ENCODE results near the gene PLA2G6.

The PLA2G6 gene

DNA sequence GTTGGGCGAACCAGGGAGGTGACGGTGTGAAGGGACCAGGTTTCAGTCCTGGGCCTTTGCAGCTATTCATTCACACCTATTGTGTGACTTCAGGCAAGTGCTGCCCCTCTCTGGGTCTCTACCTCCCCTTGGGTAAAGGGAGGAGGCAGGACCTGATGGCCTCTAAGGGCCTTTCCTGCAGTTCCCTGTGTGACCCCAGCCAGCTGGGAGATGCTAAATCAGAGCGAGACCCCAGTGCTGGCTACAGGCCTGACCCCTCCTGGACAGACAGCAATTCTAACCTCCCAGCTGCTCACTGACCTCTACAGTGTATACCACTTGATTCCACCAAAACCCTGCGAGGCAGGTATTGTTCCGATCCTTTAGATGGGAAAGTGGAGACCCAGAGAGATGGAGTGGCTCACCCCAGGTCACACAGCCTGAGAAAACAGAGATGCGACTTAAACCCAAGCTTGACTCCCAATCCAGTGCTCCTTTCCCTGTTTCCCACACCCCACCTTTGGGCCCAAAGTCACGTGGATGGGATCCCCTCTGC is 26.3 kb upstream of the PLA2G6 start:
- Histone ChIP-seq H3K4me2 (ENCODE audit: low read depth, low read length, poor library complexity, severe bottlenecking) (no peak overlapping the region), H3K36me3 (ENCODE audit: insufficient read depth, low read length) (no peaks in the 10 kb centered on the region), H3K9ac (ENCODE audit: low read depth, low read length, poor library complexity, severe bottlenecking) (no peak overlapping the region), H3K9me2 (replicated peaks; ENCODE audit: low read depth, low read length) (no peaks in the 10 kb centered on the region), H2AFZ (ENCODE audit: low read length) (no peak overlapping the region), H3K4me1 (ENCODE audit: insufficient read depth, low read length, poor library complexity, severe bottlenecking) (peaks cover 26% of the 10 kb centered on the region), H4K20me1 (ENCODE audit: insufficient read depth, low read length, poor library complexity, severe bottlenecking) (no peaks in the 10 kb centered on the region), H3K4me3 (ENCODE audit: low read length, poor library complexity, severe bottlenecking) (no peak overlapping the region), H3K9me3 (ENCODE audit: insufficient read depth, low read depth, low read length) (no peaks in the 10 kb centered on the region), H3K27me3 (ENCODE audit: insufficient read depth, low read length, poor library complexity, severe bottlenecking) (no peaks in the 10 kb centered on the region), H3F3A (ENCODE audit: low read depth) (no peaks in the 10 kb centered on the region), H3K79me2 (ENCODE audit: insufficient read depth, low read length) (no peaks in the 10 kb centered on the region)
- TF ChIP-seq, protein P1, sequence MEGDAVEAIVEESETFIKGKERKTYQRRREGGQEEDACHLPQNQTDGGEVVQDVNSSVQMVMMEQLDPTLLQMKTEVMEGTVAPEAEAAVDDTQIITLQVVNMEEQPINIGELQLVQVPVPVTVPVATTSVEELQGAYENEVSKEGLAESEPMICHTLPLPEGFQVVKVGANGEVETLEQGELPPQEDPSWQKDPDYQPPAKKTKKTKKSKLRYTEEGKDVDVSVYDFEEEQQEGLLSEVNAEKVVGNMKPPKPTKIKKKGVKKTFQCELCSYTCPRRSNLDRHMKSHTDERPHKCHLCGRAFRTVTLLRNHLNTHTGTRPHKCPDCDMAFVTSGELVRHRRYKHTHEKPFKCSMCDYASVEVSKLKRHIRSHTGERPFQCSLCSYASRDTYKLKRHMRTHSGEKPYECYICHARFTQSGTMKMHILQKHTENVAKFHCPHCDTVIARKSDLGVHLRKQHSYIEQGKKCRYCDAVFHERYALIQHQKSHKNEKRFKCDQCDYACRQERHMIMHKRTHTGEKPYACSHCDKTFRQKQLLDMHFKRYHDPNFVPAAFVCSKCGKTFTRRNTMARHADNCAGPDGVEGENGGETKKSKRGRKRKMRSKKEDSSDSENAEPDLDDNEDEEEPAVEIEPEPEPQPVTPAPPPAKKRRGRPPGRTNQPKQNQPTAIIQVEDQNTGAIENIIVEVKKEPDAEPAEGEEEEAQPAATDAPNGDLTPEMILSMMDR (conservative IDR thresholded peaks at IDR 0.05; ENCODE audit: low read length) = no peak
- TF ChIP-seq EZH2phosphoT487 (IDR thresholded peaks at IDR 0.05; ENCODE audit: borderline replicate concordance) = no peak

DNA sequence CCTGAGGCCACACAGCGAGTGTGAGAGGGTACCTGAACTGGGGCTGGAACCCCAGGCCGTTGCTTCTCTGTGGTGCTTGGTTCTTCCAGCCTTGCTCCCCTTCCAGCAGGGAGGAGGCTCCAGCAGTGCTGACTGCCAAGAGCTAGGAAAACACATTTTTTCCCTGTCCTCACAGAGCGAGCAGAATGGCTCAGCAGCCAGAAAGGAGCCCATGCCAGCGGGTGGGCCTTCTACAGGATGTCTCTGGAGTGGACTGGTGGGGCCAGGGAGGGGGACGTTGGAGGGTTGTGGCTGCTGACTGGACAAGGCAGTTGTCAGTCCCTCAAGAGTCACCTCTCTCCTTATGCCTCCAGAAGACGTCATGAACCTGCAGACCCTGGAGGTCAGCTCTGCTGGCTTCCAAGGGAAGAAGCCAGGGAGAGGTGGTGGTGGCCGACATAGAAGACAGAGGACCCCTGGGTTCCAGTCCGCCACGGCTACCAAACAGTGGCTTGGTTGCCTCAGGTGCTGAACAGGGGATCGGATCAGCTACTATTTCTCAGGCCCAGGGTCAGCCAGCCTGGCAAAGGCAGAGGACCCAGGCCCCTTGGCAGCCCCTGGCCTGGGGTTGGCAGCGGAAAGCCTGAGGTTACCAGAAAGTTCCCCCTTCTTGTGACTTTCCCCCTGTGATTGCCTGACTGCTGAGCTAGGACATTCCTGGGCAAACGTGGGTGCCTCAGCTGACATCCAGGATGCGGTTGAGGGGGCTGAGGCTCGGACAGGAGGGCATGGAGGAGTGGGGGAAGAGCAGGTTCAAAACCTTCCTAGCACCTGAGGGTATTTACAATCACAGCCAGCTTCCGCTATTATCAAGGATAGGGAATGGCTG is 23.9 kb upstream of the PLA2G6 start:
- Histone ChIP-seq H2AFZ (ENCODE audit: low read length) (no peak overlapping the region), H3K4me2 (ENCODE audit: low read depth, low read length, poor library complexity, severe bottlenecking) (peak overlapping the region; percentile 99)

DNA sequence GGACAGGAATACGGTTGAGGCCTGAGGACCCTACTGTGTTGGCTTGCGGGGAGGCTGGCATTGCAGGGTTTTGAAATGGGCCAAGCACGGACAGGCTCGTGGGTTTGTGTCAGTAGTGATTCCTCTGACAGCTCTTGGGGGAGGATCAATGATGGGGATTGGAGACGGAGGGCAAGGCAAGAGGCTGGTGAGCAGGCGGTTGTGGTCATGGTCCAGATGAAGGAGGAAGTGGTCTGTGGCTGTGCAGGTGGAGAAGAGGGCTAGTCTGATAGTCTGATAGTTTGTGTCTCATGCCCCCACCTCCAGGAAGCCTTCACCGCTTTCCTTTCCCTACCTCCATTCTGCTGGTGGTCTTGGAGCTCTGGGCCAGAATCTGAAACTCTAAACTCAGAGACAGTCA is 23.2 kb upstream of the PLA2G6 start:
- Histone ChIP-seq H3K27me3 (ENCODE audit: insufficient read depth, low read length, poor library complexity, severe bottlenecking) (no peaks in the 10 kb centered on the region), H3K79me2 (ENCODE audit: insufficient read depth, low read length) (no peaks in the 10 kb centered on the region), H3K4me2 (ENCODE audit: low read depth, low read length, poor library complexity, severe bottlenecking) (peak overlapping the region; percentile 99), H3F3A (ENCODE audit: low read depth) (peaks cover 3% of the 10 kb centered on the region; the same call in 1 of the 2 replicates), H3K36me3 (ENCODE audit: insufficient read depth, low read length) (no peaks in the 10 kb centered on the region), H3K9me2 (replicated peaks; ENCODE audit: low read depth, low read length) (no peaks in the 10 kb centered on the region), H3K4me3 (ENCODE audit: low read length, poor library complexity, severe bottlenecking) (peak overlapping the region; percentile 22), H3K9me3 (ENCODE audit: insufficient read depth, low read depth, low read length) (no peaks in the 10 kb centered on the region), H2AFZ (ENCODE audit: low read length) (no peak overlapping the region), H3K9ac (ENCODE audit: low read depth, low read length, poor library complexity, severe bottlenecking) (peak overlapping the region; percentile 60), H3K4me1 (ENCODE audit: insufficient read depth, low read length, poor library complexity, severe bottlenecking) (peaks cover 41% of the 10 kb centered on the region), H4K20me1 (ENCODE audit: insufficient read depth, low read length, poor library complexity, severe bottlenecking) (no peaks in the 10 kb centered on the region)
- TF ChIP-seq EZH2phosphoT487 (IDR thresholded peaks at IDR 0.05; ENCODE audit: borderline replicate concordance) = no peak
- TF ChIP-seq, protein P1 (conservative IDR thresholded peaks at IDR 0.05; ENCODE audit: low read length) = no peak

More for the DNA sequence above, 23.9 kb upstream of the PLA2G6 start:
- Histone ChIP-seq H3K79me2 (ENCODE audit: insufficient read depth, low read length) (no peaks in the 10 kb centered on the region), H3K4me1 (ENCODE audit: insufficient read depth, low read length, poor library complexity, severe bottlenecking) (peaks cover 41% of the 10 kb centered on the region), H3F3A (ENCODE audit: low read depth) (peaks cover 3% of the 10 kb centered on the region; the same call in 1 of the 2 replicates), H3K9me3 (ENCODE audit: insufficient read depth, low read depth, low read length) (no peaks in the 10 kb centered on the region), H3K4me3 (ENCODE audit: low read length, poor library complexity, severe bottlenecking) (peak overlapping the region; percentile 22), H3K27me3 (ENCODE audit: insufficient read depth, low read length, poor library complexity, severe bottlenecking) (no peaks in the 10 kb centered on the region), H3K9me2 (replicated peaks; ENCODE audit: low read depth, low read length) (no peaks in the 10 kb centered on the region), H3K36me3 (ENCODE audit: insufficient read depth, low read length) (no peaks in the 10 kb centered on the region), H4K20me1 (ENCODE audit: insufficient read depth, low read length, poor library complexity, severe bottlenecking) (no peaks in the 10 kb centered on the region), H3K9ac (ENCODE audit: low read depth, low read length, poor library complexity, severe bottlenecking) (no peak overlapping the region)
- TF ChIP-seq, protein P1 (conservative IDR thresholded peaks at IDR 0.05; ENCODE audit: low read length) = no peak
- no peak for TF ChIP-seq EZH2phosphoT487 (IDR thresholded peaks at IDR 0.05; ENCODE audit: borderline replicate concordance)

Measured in Loucy (cell line).